GM19397 (cell line): ENCODE data around the gene KPNA1.

ENCODE experiments used
- ATAC-seq: cut with Tn5 transposase; IDR thresholded peaks from one replicate; pipeline ENCODE4 v1.9.1; 2021; ENCODE audit warnings: mild to moderate bottlenecking, moderate library complexity; ENCODE audit not compliant: unreplicated experiment

The KPNA1 gene

DNA sequence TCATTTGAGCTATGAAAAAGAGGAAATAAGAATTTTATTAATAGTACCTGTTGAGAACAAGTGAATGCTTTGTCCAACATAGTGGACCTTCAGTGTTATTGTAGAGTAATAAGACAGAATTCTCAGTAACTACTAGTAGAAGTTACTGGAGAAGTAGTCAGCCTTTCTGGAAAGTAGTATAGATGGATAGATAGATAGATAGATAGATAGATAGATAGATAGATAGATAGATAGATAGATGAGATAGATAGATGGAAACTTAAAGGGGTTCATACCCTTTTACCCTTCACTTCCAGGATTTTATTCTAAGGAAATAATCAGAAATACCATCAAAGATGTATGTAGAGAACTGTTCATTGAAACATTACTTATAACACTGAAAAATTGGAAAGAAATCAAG is 125.5 kb downstream of the KPNA1 start:
- ATAC-seq = no peak

- no peak for ATAC-seq
Measured at GRCh38 chr3:122387709-122388108, 127.0 kb downstream of the KPNA1 start.

GRCh38 chr3:122383771-122384697 is 130.7 kb downstream of the KPNA1 start, which contains the start of gene FAM162A:
Gene FAM162A (plus strand): TSS chr3:122384182. CDS start chr3:122384266, 84 bp downstream.
- ATAC-seq = peak; percentile 95

GRCh38 chr3:122382888-122383666 is 131.7 kb downstream of the KPNA1 start, which contains the start of gene MIX23:
Gene MIX23 (minus strand): TSS chr3:122383231. CDS start chr3:122383224, 7 bp downstream.
- ATAC-seq = peak; percentile 35

DNA sequence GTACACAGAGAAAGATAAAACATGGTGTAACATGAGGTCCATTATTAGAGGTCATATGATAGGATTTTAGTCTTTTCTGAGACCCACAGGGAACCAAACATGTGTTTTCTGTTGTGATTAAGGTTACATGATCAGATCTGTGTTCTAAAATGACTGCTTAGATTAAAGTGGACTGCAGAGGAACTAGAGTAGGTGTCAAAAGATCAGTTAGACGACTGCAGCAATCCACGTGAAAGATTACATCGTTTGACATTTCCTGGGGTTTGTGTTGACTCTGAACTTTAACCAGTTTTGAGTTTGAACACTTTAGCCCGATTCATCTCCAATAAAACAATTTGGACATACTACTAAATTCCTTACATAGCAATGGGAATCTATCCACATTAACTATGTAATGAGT is 136.8 kb downstream of the KPNA1 start:
- ATAC-seq = no peak

DNA sequence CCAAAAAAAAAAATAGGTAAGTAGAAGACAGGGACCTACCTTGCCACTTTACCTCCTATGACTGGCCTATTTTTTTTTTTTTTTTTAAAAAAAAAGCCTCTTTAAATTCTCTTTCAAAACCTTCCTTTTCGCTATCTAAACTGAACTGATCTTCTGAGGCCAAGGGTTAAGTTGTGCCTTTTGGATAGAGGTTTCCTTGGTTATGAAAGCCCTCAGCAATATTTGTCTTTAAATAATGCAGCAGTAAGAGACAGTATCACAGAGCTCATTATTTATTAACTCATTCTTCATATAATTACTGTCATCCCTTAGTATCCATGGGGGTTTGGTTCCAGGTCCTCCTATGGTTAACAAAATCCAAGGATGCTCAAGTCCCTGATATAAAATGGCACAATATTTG is 140.7 kb downstream of the KPNA1 start:
- ATAC-seq = no peak
